SU-DHL-6 (cell line): ENCODE measurements around the gene LINGO1.

Source experiments
- H2AFZ ChIP-seq: fragments of 200-600 bp; sonication (generic); 2 replicates; pipeline ENCODE4 v1.6.1; 2014; ENCODE audit warnings: low read depth, mild to moderate bottlenecking, moderate library complexity, mixed read lengths, antibody characterized with exemption, low read length; ENCODE audit not compliant: severe bottlenecking
- H3F3A ChIP-seq: fragments of 200-600 bp; shearing (Covaris generic); 2 replicates; pipeline ENCODE4 v1.6.0; 2016; ENCODE audit warnings: antibody characterized with exemption, mild to moderate bottlenecking; ENCODE audit not compliant: insufficient read depth
- H3K27ac ChIP-seq: fragments of 200-600 bp; sonication (generic); 2 replicates; pipeline ENCODE4 v1.5.1; 2016; ENCODE audit warnings: low read depth, mild to moderate bottlenecking, low read length, moderate library complexity, mixed read lengths
- H3K27me3 ChIP-seq: fragments of 200-600 bp; sonication (generic), shearing (Covaris generic); 2 replicates; pipeline ENCODE4 v1.6.0; 2014; ENCODE audit warnings: mild to moderate bottlenecking, low read length
- H3K36me3 ChIP-seq: fragments of 200-600 bp; sonication (generic); 2 replicates; pipeline ENCODE4 v1.6.1; 2014; ENCODE audit warnings: mild to moderate bottlenecking, low read length, mixed read lengths
- H3K4me2 ChIP-seq: fragments of 300-600, 200-600 bp; shearing (Covaris generic), sonication (generic); 2 replicates; pipeline ENCODE4 v1.6.0; 2014; ENCODE audit warnings: low read length, low read depth, mild to moderate bottlenecking; ENCODE audit not compliant: poor library complexity, severe bottlenecking
- H3K4me3 ChIP-seq: fragments of 200-600 bp; sonication (generic); 2 replicates; pipeline ENCODE4 v1.5.1; 2014; ENCODE audit warnings: antibody characterized with exemption, low read length, mild to moderate bottlenecking, mixed read lengths; ENCODE audit not compliant: insufficient read depth, poor library complexity, severe bottlenecking
- H3K79me2 ChIP-seq: fragments of 200-600 bp; sonication (generic); 2 replicates; pipeline ENCODE4 v1.6.1; 2014; ENCODE audit warnings: mild to moderate bottlenecking, low read length, moderate library complexity; ENCODE audit not compliant: insufficient read depth
- H3K9ac ChIP-seq: fragments of 200-600 bp; sonication (generic); 2 replicates; pipeline ENCODE4 v1.7.0; 2014; ENCODE audit warnings: mild to moderate bottlenecking, low read length
- H3K9me2 ChIP-seq: fragments of 200-600 bp; sonication (generic); replicated peaks from 2 replicates; pipeline ENCODE4 v1.6.1; 2014; ENCODE audit warnings: low read length; ENCODE audit not compliant: insufficient read depth
- H3K9me3 ChIP-seq: fragments of 200-600 bp; sonication (generic); 2 replicates; pipeline ENCODE4 v1.6.1; 2014; ENCODE audit warnings: low read length, mixed read lengths; ENCODE audit not compliant: insufficient read depth
- H4K20me1 ChIP-seq: fragments of 200-600 bp; sonication (generic); 2 replicates; pipeline ENCODE4 v1.6.1; 2014; ENCODE audit warnings: low read depth, mild to moderate bottlenecking, antibody characterized with exemption, low read length, moderate library complexity, mixed read lengths
- CTCF ChIP-seq: fragments of 200-600 bp; sonication (generic); IDR thresholded peaks from one replicate; pipeline ENCODE4 v1.5.1; 2017; ENCODE audit warnings: antibody characterized with exemption, mild to moderate bottlenecking, low read length, moderate library complexity; ENCODE audit not compliant: insufficient read depth, poor library complexity, severe bottlenecking
- EZH2phosphoT487 ChIP-seq: fragments of 200-600 bp; sonication (generic), shearing (Covaris generic); conservative IDR thresholded peaks from 2 replicates; pipeline ENCODE4 v1.6.1; 2018; ENCODE audit warnings: mild to moderate bottlenecking, antibody characterized with exemption, low read length, moderate library complexity, mixed read lengths

LINGO1 gene

GRCh38 chr15:77616072-77616471 lies 16.6 kb downstream of the LINGO1 start:
- Histone ChIP-seq H3K9ac (no peak overlapping the region), H4K20me1 (no peaks in the 10 kb centered on the region), H2AFZ (no peak overlapping the region), H3K4me3 (no peak overlapping the region), H3K9me3 (no peaks in the 10 kb centered on the region), H3K9me2 (no peaks in the 10 kb centered on the region), H3K27me3 (no peaks in the 10 kb centered on the region), H3K27ac (no peak overlapping the region), H3K79me2 (no peaks in the 10 kb centered on the region), H3K36me3 (no peaks in the 10 kb centered on the region), H3F3A (no peaks in the 10 kb centered on the region), H3K4me2 (no peak overlapping the region)
- TF ChIP-seq EZH2phosphoT487, result no peak
- no peak for TF ChIP-seq CTCF

GRCh38 chr15:77615472-77615871 lies 17.2 kb downstream of the LINGO1 start:
- TF ChIP-seq EZH2phosphoT487, result no peak
- TF ChIP-seq CTCF, result no peak
- no peaks in the 10 kb centered on the region for H3K36me3 ChIP-seq
- H3K79me2 ChIP-seq, result no peaks in the 10 kb centered on the region
- H3K4me2 ChIP-seq, result no peak overlapping the region
- H3K9ac ChIP-seq, result no peak overlapping the region
- H2AFZ ChIP-seq, result no peak overlapping the region
- H3K4me3 ChIP-seq, result no peak overlapping the region
- H3K9me2 ChIP-seq, result no peaks in the 10 kb centered on the region
- H3K27me3 ChIP-seq, result no peaks in the 10 kb centered on the region
- H4K20me1 ChIP-seq, result no peaks in the 10 kb centered on the region
- no peaks in the 10 kb centered on the region for H3K9me3 ChIP-seq
- H3K27ac ChIP-seq, result no peak overlapping the region
- H3F3A ChIP-seq, result no peaks in the 10 kb centered on the region

- no peak overlapping the region for H3K4me2 ChIP-seq
- H3K36me3 ChIP-seq, result no peaks in the 10 kb centered on the region
- TF ChIP-seq EZH2phosphoT487 (no peak), CTCF (no peak)
- no peak overlapping the region for H3K27ac ChIP-seq
- H3K4me3 ChIP-seq, result no peak overlapping the region
- H4K20me1 ChIP-seq, result no peaks in the 10 kb centered on the region
- H3K9ac ChIP-seq, result no peak overlapping the region
- no peaks in the 10 kb centered on the region for H3K9me3 ChIP-seq
- no peaks in the 10 kb centered on the region for H3F3A ChIP-seq
- H3K79me2 ChIP-seq, result no peaks in the 10 kb centered on the region
- no peak overlapping the region for H2AFZ ChIP-seq
- no peaks in the 10 kb centered on the region for H3K9me2 ChIP-seq
- no peaks in the 10 kb centered on the region for H3K27me3 ChIP-seq
Measured at GRCh38 chr15:77614251-77614806, 18.4 kb downstream of the LINGO1 start.
